ENCODE measurements around the gene ZNF506.
"Not testable (repeated sequence)": the region's sequence is repeated elsewhere in the genome, so short reads cannot be mapped to it uniquely, and the experiment has no call there.

The ZNF506 gene

GRCh38 chr19:19743921-19744320 lies 77.6 kb downstream of the ZNF506 start:
- not testable (repeated sequence) for DNase-seq

DNA sequence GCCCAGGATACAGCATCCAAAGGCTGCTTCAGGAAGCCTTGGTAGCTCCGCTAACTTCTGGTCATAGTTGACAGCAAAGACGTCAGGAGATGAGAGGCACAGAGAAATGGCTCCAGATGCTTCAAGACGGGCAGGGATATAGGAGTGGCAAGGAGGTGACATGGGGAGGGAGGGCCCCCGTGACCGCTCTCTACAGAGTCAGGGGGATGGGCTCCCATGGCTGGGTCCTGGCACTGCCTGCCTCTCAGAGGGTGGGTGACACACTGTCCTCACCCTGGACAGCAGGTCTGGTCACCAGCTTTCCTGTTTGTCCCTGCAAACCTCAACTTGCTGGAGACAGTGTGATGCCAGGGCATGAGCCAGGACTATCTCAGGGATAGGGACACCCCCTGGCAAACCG lies 78.4 kb downstream of the ZNF506 start:
- no peak for DNase-seq

DNA sequence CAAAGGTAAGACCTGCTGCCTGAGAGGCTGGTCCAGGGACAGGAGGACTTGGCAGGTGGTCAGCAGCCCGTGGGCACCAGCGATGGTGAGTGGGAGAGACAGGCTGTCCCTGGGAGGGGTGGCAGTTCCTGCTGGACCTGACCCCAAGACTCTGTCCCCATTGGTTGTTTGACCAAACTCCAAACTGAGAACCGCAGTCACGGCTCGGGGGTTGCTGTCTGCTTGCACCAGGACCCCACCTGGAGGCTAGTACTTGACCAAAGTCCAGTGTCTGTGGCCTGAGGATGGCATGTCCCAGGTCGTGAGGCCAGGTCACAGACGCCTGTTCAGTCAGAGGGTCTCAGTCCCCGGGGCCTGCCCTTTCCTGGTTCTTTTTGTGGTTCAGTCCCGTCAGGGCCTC lies 78.8 kb downstream of the ZNF506 start:
- DNase-seq: no peak
